Right lobe of liver (tissue), 4 donors: ENCODE data around the gene KRT23.

ENCODE experiments used
- POLR2A ChIP-seq: fragments of 450-650 bp; IDR thresholded peaks from one replicate; pipeline ENCODE4 v1.6.1; 2017; ENCODE audit warnings: antibody characterized with exemption, mild to moderate bottlenecking
- TF ChIP-seq, protein P1 (sequence below), 4 donors: fragments of 200-600 bp in 3 of 4; fragments of 450-650 bp in 1 of 4; IDR thresholded peaks; one replicate each; pipeline versions ENCODE4 v1.5.1 to v1.8.0; 2016 to 2022; ENCODE audit warnings: antibody characterized with exemption in 4 of 4, mild to moderate bottlenecking in 2 of 4
- donor health status: DM: no; HTN: no; CAD: no.
- donor health status: DM: no; HTN: no; CAD: no.
- donor health status: DM: no; HTN: yes; CAD: no.

DNA sequence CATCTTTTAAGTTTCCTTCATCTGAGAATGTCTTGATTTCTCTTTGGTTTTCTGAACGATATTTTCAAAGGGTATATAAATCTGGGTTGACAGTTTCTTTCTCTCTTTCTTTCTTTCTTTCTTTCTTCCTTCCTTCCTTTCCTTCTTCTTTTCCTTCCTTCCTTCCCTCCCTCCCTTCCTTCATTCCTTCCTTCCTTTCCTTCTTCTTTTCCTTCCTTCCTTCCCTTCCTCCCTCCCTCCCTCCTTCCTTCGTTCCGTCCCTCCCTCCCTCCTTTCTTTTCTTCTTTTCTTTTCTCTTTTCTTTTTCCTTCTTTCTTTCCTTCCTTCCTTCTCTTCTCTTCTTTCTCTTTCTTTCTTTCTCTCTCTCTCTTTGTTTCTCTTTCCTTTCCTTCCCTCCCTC is 36.9 kb upstream of the KRT23 start:
- no peak for TF ChIP-seq POLR2A
- TF ChIP-seq, protein P1, sequence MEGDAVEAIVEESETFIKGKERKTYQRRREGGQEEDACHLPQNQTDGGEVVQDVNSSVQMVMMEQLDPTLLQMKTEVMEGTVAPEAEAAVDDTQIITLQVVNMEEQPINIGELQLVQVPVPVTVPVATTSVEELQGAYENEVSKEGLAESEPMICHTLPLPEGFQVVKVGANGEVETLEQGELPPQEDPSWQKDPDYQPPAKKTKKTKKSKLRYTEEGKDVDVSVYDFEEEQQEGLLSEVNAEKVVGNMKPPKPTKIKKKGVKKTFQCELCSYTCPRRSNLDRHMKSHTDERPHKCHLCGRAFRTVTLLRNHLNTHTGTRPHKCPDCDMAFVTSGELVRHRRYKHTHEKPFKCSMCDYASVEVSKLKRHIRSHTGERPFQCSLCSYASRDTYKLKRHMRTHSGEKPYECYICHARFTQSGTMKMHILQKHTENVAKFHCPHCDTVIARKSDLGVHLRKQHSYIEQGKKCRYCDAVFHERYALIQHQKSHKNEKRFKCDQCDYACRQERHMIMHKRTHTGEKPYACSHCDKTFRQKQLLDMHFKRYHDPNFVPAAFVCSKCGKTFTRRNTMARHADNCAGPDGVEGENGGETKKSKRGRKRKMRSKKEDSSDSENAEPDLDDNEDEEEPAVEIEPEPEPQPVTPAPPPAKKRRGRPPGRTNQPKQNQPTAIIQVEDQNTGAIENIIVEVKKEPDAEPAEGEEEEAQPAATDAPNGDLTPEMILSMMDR (IDR thresholded peaks at IDR 0.05), result no peak
